K562 (cell line): ENCODE results near the gene MIXL1. TPM values are rescaled to one million over a fixed set of nuclear protein-coding genes. Genes with fewer than 3 reads are reported as not detected.

ENCODE experiments used
- BCOR ChIP-seq: fragments of 450-650 bp; IDR thresholded peaks from 2 replicates; pipeline ENCODE4 v1.6.1; 2016
- CBX3 ChIP-seq, 2 experiments: IDR thresholded peaks; 1 replicate in 1 of 2; 2 replicates in 1 of 2; pipeline ENCODE4 v1.6.1; 2012; ENCODE audit warnings: inconsistent platforms in 2 of 2, low read length in 2 of 2, borderline replicate concordance in 1 of 2, control low read depth in 1 of 2
- CTCFL ChIP-seq: IDR thresholded peaks from 2 replicates; pipeline ENCODE4 v1.6.1; 2011; ENCODE audit warnings: borderline replicate concordance, low read depth, mild to moderate bottlenecking, moderate library complexity, low read length; ENCODE audit not compliant: insufficient read depth, poor library complexity, severe bottlenecking
- EHMT2 ChIP-seq: fragments of 450-650 bp; IDR thresholded peaks from 2 replicates; pipeline ENCODE4 v1.6.1; 2018; ENCODE audit warnings: antibody characterized with exemption
- HMG20A ChIP-seq: fragments of 450-650 bp; formaldehyde crosslinking; conservative IDR thresholded peaks from 2 replicates; pipeline ENCODE4 v1.4.0; 2020; ENCODE audit warnings: mild to moderate bottlenecking, mixed read lengths
- MYBL2 ChIP-seq, 2 experiments: fragments of 450-650 bp in 1 of 2; sonication (generic) in 1 of 2; formaldehyde crosslinking in 1 of 2; IDR thresholded peaks; 2 replicates each; pipeline versions ENCODE4 v1.6.1 to v1.8.1; 2017 to 2022; ENCODE audit warnings: borderline replicate concordance in 1 of 2, inconsistent platforms in 1 of 2, low read depth in 1 of 2, mild to moderate bottlenecking in 1 of 2, missing genetic modification reagents in 1 of 2, moderate library complexity in 1 of 2
- SIN3A ChIP-seq, 2 experiments: fragments of 150-350 bp in 1 of 2; IDR thresholded peaks; 2 replicates each; pipeline ENCODE4 v1.6.1; 2011 to 2016; ENCODE audit warnings: borderline replicate concordance in 2 of 2, low read depth in 2 of 2, low read length in 2 of 2, mild to moderate bottlenecking in 2 of 2, moderate library complexity in 2 of 2; ENCODE audit not compliant: control insufficient read depth in 1 of 2
- SMAD1 ChIP-seq: fragments of 150-350 bp; IDR thresholded peaks from 2 replicates; pipeline ENCODE4 v1.6.1; 2014; ENCODE audit warnings: low read length, low read depth; ENCODE audit not compliant: partially characterized antibody
- SPI1 ChIP-seq: IDR thresholded peaks from 2 replicates; pipeline ENCODE4 v1.6.1; 2011; ENCODE audit warnings: low read depth, low read length, control low read depth, borderline replicate concordance
- TCF7L2 ChIP-seq: fragments of 150-350 bp; IDR thresholded peaks from 2 replicates; pipeline ENCODE4 v1.6.1; 2016; ENCODE audit warnings: low read depth, mild to moderate bottlenecking, low read length, moderate library complexity
- TFAM ChIP-seq: fragments of 250-450 bp; sonication (Bioruptor Pico); conservative IDR thresholded peaks from 2 replicates; pipeline ENCODE4 v1.5.0; 2021; ENCODE audit warnings: mild to moderate bottlenecking, moderate library complexity
- THAP12 ChIP-seq: fragments of 250-450 bp; sonication (Bioruptor Pico); IDR thresholded peaks from 2 replicates; pipeline ENCODE4 v1.9.0; 2021; ENCODE audit warnings: mild to moderate bottlenecking, inconsistent platforms
- UBTF ChIP-seq, 2 experiments: IDR thresholded peaks; 2 replicates each; pipeline ENCODE4 v1.6.1; 2012; ENCODE audit warnings: improper control_type of control experiment in 2 of 2, low read depth in 2 of 2, low read length in 2 of 2, borderline replicate concordance in 1 of 2
- USF1 ChIP-seq: sonication (generic); formaldehyde crosslinking; IDR thresholded peaks from 2 replicates; pipeline ENCODE4 v1.9.0; 2022; ENCODE audit warnings: mild to moderate bottlenecking, missing genetic modification reagents
- VEZF1 ChIP-seq: fragments of 200-800 bp; sonication (Bioruptor generic); IDR thresholded peaks from 2 replicates; pipeline ENCODE4 v1.6.1; 2017; ENCODE audit warnings: missing genetic modification characterization, missing compliant biosample characterization
- ZFP36 ChIP-seq: fragments of 150-350 bp; IDR thresholded peaks from 2 replicates; pipeline ENCODE4 v1.6.1; 2018; ENCODE audit warnings: low read length, low read depth; ENCODE audit not compliant: partially characterized antibody
- ZSCAN29 ChIP-seq: fragments of 450-650 bp; IDR thresholded peaks from 2 replicates; pipeline ENCODE4 v1.6.1; 2017
- ZSCAN32 ChIP-seq: fragments of 450-650 bp; formaldehyde crosslinking; IDR thresholded peaks from 2 replicates; pipeline ENCODE4 v1.4.0; 2020; ENCODE audit warnings: mild to moderate bottlenecking, moderate library complexity
- polyA plus RNA-seq, 8 experiments: library from polyadenylated mRNA; depleted of rRNA in 4 of 8; stranded (reverse) in 5 of 8; unstranded in 3 of 8; fragments of >200 nt; fragmentation: Nextera tagmentation in 2 of 8; fragmentation: Illumina TruSeq in 1 of 8; extraction: Ambion mirVana in 2 of 8; extraction: Trizol in 1 of 8; gene quantifications; 2 replicates each; pipeline versions ENCODE4 v1.2.1 to v1.2.3, GENCODE V29; 2011 to 2014; ENCODE audit warnings: inconsistent platforms in 1 of 8, missing spikeins in 1 of 8
- total RNA-seq, 7 experiments: library from RNA; depleted of rRNA in 6 of 7; stranded (reverse); fragments of >200 nt in 6 of 7; fragmentation: Illumina TruSeq in 2 of 7; extraction: Trizol in 2 of 7; gene quantifications; 2 replicates each; pipeline versions ENCODE4 v1.2.1 to v1.2.3, GENCODE V29; 2011 to 2021; ENCODE audit warnings: low replicate concordance in 1 of 7

Gene MIXL1
- total and polyA plus RNA-seq, 9 of the 15 experiments (the other 6 are each of a cell fraction or from before 2014, with no cell fraction given), result not detected

- TF ChIP-seq CTCFL (no peak), UBTF (IDR thresholded peaks at IDR 0.05; ENCODE audit: borderline replicate concordance in 1 of 2, low read depth in 2 of 2, low read length in 2 of 2) (no peak), USF1 (CRISPR knock-in tag) (no peak), MYBL2 (IDR thresholded peaks at IDR 0.05; ENCODE audit: low read depth) (no peak), MYBL2 (CRISPR knock-in tag; IDR thresholded peaks at IDR 0.05; ENCODE audit: borderline replicate concordance) (no peak), ZSCAN29 (no peak), ZSCAN32 (CRISPR knock-in tag) (no peak), SIN3A (IDR thresholded peaks at IDR 0.05; ENCODE audit: borderline replicate concordance in 2 of 2, control insufficient read depth in 1 of 2, low read depth in 2 of 2, low read length in 2 of 2) (no peak), HMG20A (CRISPR knock-in tag) (no peak), SPI1 (peak; percentile 75), TCF7L2 (no peak), TFAM (CRISPR knock-in tag) (no peak), EHMT2 (no peak), THAP12 (CRISPR knock-in tag) (no peak), VEZF1 (CRISPR knock-in tag) (no peak), CBX3 (IDR thresholded peaks at IDR 0.05; ENCODE audit: borderline replicate concordance in 1 of 2, low read length in 2 of 2) (no peak), ZFP36 (no peak), SMAD1 (no peak), BCOR (peak; percentile 47; the same call in 1 of the 2 replicates)
Observed at GRCh38 chr1:226210571-226211176, 12.8 kb upstream of the MIXL1 start (continued).
